Measurements from ENCODE around the gene CCDC186. TPM values are rescaled to one million over a fixed set of nuclear protein-coding genes. Genes with fewer than 3 reads are reported as not detected.

The CCDC186 gene
- total RNA-seq, 1 donor from 2014 or later: 23.1 TPM

DNA sequence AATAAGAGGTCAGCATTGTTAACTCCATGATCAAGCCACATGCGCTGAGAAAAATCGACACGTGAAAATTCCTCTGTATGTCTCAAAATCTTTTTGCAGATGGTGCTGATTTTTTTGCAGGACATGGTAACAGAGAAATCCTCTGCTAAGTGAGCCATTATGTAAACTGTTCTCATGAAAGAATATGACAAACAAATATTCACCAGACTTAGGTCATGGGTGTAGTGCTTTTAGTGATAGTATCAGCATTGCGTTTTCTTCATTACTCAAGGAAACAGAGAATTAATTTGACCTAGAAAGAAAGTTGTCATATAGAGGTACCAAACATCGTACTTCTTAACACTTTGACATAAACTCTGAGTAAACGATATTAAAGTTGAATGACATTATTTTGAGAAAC is 95.7 kb downstream of the CCDC186 start:
- intact Hi-C loops (cut with DNase I): no loop called here
- ATAC-seq (no peak), DNase-seq (ENCODE audit: low spot score) (no peak)

DNA sequence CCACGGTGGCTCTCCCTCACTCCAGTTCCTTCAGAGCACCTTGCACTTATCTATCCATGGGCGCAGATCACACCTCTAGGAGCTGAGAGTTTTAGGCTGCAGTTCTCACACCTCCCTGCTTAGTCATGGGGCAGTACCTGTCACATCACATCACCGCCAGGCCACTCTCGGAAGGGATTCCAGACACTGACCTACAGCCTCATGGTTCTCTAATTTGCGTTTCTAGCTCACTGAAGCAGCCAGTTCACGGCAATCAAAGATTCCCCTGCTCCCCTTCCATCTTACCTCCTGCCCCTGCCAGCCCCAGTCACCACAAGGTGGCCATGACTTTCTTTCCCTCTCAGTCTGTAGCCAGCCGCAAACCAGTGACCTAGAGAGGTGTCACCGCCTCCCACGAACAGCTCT is 96.2 kb downstream of the CCDC186 start:
- no peak for ATAC-seq
- intact Hi-C loops (cut with DNase I): no loop called here
- DNase-seq (ENCODE audit: low spot score): no peak

DNA sequence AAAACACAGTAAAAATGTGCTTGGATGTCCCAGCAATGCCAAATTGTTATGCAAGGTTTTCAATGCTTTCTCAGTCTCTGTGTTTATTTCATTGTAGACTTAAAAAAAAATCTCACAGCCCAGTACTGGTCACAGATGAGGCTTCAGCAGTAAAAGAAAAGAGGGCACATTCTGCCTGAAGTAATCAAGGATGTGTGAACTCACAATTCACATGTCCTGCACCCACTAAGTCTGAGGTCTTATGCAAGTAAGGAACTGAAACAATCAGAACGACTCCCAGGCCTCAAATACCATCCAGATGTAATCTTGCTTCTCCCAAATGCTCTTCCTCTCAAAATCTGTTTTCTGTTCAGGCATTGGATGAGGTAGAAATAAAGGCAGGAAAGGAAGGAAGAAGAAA is 96.7 kb downstream of the CCDC186 start:
- ATAC-seq (no peak), DNase-seq (ENCODE audit: low spot score) (no peak)
- intact Hi-C loops (cut with DNase I): no loop called here

DNA sequence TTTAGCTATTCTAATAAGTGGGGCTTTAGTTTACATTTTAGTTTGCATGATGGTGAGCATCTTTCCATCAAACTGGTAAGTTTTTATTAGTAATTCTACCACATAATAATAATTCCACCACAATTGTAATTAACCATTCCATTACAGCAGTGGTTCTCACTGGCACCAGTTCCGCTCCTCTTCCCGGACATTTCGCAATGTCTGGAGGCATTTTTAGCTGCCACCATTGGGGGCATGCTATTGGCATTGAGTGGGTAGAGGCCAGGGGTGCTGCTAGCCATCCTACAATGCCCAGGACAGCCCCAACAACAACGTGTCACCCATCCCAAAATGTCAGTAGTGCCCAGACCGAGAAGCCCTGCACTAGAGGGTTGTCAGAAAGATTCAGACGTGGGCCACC is 98.9 kb downstream of the CCDC186 start:
- ATAC-seq (no peak), DNase-seq (ENCODE audit: low spot score) (no peak)
- intact Hi-C loops (cut with DNase I): no loop called here

DNA sequence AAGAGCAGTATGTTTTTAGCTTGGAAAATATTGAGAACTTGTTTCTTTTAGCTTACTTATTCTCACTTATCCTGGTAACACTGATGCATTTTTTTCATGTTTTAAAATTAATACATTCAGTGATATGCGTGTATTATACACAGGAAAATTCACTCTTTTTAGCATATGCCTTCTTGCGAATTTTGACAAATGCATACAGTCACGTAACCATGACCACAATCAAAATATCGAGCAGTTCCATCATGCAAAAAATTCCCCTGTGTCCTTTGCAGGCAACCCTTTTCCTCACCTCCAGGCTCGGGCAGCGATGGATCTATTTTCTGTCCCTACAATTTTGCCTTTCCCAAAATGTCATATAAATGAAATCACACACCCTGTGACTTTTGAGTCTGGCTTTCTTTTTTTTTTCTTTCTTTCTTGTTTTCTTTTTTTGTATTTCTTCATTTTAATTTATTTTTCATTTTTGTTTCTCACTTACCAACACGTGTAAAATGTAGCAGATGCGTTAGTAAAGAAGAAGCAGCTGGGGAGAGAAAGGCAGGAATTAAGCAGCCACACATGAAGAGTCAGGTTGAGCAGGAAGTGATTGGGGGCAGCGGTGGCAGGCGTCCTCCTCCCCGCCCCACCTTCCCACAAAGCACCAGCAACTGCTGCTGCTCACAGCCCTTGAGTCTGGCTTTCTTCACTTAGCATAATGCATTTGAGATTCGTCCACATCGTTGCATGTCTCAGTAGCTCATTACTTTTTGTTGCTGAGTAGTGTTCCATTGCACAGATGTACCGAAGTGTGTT is 100.4 kb downstream of the CCDC186 start:
- intact Hi-C loops (cut with DNase I): no loop called here
- DNase-seq (ENCODE audit: low spot score): no peak
- ATAC-seq: no peak

DNA sequence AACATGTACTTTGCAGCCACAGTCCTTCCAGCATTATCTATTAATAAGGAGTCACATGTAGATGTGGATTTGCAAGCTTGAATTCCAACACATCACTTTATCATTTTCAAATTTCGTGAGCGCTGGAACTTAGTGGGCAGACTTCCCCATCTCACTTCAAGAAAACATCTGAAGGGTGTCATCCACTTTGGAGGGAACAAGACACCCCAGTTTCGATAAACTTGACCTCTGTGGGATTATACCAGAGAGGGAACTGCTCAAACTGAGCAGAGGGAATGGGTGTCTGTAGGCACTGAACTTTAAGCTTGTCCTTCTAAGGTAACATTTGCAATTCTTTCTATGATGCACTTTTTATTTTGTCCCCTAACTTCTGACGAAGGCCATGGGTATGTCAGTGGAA is 102.8 kb downstream of the CCDC186 start:
- intact Hi-C loops (cut with DNase I): no loop called here
- DNase-seq (ENCODE audit: low spot score) (no peak), ATAC-seq (no peak)

Other genes starting within 250 kb of the CCDC186 start
- gene ADRB1, start 130.3 kb downstream of the CCDC186 start, total RNA-seq: 0.76 TPM
- 0.31 TPM for gene TDRD1, start 5.2 kb upstream of the CCDC186 start, total RNA-seq
- 0.62 TPM for gene VWA2, start 65.1 kb upstream of the CCDC186 start, total RNA-seq
- gene AFAP1L2, start 230.3 kb upstream of the CCDC186 start, total RNA-seq: 144 TPM

Data from sciatic nerve (tissue), 2 donors.